GM21528 (cell line): ENCODE measurements around the gene MROH9.
"Not testable (repeated sequence)": the region's sequence is repeated elsewhere in the genome, so short reads cannot be mapped to it uniquely, and the experiment has no call there.

Experiments used
- ATAC-seq: cut with Tn5 transposase; IDR thresholded peaks from one replicate; pipeline ENCODE4 v1.9.1; 2021; ENCODE audit warnings: mild to moderate bottlenecking, moderate library complexity; ENCODE audit not compliant: unreplicated experiment, low FRiP score

The MROH9 gene, protein sequence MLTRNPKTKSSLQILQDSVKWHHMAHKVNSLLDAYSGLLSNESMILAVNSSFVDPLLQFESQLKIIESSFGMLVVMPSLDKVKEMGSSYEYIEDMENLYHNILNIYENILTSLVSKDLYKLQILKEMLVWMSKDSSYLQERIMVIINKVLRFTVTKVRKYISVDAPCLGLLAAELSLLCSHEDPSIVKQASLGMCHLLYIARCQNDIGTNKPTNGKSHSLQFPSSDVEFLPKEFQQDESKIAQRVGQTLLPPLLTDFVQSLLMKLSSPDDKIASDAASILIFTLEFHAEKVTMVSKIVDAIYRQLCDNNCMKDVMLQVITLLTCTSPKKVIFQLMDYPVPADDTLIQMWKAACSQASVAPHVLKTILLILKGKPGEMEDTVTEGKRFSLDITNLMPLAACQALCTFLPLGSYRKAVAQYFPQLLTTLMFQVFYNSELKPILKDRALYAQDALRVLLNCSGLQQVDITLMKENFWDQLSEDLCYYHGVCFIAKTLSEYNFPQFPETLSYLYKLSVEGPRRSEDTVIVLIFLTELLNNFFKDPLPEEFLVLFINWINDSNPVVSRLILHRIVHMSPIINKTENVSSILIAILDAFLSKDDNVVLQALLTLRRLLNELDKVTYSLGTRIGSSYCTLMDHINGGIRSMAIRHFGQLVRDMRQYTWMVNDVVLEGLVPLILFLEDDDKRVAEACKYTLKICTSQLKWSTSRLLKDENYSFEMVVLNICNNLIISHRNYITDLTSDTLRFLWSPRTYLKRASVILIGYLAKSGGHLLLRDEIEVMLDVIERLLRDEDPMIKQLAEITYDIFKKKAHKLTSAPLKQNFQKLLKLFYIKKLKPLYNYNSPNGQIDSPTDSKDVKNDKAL

DNA sequence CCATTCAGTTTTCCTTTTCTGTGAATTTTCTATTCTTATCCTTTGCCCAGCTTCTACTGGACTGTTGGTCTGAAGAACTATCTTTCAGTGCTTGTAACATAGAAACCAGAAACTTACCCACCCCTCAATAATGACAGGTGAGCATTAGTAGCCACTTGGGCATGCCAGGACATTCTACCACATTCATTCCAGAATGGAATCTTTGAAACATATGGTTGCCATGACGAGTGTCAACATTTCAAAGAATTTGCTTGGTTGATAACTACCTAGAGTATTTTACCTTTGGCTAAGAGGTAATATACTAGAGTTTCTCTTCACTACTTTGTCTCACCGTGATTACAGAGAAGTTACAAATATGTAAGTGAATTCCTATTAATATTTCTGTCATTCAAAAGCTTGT lies at the start of gene MROH9:
Gene MROH9 (plus strand): TSS at position 304 of the 400 bp plus-strand sequence. CDS start 10,023 bp downstream, outside the sequence.
- no peak for ATAC-seq

DNA sequence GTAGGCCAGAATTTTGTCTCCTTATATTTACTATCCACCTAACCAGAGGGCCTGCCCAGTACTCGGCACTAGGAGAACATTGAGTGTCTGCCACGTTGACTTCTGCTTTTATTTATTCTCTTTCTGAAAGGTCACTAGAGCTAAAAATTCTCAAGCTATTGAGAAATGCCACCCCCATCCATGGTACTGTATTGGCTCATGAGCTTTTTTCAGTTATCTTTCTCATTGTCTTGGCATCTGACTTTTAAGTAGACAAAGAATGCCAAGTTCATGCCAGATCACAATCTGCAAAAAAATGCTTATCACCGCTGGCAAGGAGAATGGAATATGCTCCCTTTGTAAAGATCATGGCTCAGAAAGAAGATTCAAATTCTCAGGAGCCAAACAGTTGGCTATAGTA lies 49.8 kb upstream of the MROH9 start:
- no peak for ATAC-seq

DNA sequence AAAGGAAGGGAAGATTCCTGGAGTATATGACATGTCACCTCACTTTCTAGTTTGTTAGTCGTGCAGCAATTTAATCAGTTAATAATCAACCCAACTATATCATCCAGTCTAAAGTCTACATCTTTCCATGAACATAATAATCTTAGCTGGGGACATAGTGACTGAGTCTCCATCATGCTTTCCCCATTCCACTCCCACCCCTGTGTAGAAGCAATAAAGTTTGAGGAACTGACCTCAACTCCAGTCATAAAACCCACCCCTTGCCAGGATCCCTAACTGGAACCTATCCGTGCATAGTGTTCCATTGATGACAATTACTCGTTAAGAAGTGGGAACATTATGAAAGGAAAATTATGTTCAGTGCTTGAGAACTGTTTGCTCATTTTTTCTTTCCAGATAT lies 48.9 kb upstream of the MROH9 start:
- no peak for ATAC-seq

DNA sequence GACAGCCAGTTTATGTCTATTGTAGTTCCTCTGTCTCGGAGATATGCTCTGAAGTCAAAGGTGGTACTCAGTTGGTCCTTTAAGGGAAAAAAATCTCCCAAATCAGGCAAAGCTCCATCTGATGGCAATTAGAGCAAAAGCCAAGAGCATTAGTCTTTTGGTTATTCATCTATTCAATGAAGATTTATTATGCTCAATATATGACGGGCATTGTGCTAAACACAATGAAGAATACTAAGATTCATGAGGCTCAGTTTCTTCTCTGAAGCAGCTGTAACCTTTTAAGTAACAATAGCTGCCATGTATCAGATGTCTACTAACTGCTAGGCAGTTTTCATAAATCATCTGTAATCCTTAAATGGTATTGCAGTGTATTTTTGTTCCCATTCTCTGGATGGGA lies 47.6 kb upstream of the MROH9 start:
- ATAC-seq = no peak

DNA sequence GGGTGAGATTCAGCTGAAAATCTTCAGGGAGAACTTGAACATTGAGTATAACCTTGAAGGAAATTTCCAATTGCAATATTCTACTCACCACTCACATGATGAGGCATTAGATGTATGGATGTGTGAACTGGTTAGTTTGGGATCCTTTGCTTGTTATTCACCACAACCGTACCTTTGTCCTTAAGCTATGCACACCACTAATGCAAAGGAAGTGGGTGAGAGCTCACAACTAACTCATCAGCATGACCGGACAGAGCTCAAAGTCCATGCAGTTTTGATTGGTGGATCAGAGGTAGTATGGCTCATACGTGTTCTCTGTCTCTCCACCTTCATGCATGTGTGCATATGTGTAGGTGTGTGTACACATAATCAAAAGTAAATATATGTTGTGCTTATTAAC lies 43.5 kb upstream of the MROH9 start:
- no peak for ATAC-seq

DNA sequence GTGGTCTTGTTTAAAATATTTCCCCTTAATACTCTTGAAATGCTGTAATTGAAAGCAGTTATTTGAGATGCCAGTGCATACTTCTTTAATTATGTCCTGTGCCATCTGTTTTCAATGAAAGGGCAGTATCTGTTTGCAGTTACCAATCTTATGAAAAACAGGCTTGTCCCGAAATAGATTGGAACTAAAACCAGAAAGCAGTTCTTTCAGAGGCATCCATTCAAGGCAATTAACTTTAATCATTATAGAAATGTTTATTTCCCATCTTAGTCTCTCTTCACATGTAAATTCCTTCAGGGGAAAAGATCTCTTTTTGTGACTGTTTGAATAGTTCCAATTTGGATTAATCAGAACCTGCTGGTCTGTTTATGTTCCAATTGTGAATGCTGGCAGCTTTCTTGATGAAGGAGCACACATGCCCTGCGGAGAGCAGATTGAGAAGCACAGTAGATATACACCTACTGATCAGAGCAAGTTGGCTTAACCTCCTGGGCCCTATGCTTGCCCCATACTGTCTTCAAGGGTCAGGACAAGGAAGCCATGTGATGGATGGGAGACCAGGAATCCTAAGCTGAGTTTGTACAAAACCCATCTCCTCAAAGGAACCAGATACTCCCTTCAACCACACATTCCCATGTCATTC lies 41.6 kb upstream of the MROH9 start:
- no peak for ATAC-seq

DNA sequence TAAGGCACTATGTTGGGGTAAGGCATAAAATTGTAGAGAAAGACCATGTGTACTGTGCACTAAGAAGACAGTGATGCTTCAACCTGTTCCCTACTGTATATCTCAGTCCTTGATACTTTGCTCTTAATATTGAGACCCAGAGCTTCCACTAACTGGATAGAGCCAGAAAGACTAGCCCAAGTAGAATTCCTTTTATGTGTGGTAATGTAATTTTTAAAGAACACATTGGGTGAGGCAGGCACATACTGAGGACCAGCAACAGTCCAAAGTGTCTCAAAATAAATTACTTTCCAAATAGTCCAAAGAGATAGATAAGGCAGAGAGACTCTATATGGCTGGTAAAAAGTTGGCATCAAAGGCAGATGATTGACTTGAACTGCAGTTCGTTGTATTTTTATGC lies 31.4 kb upstream of the MROH9 start:
- ATAC-seq = no peak

DNA sequence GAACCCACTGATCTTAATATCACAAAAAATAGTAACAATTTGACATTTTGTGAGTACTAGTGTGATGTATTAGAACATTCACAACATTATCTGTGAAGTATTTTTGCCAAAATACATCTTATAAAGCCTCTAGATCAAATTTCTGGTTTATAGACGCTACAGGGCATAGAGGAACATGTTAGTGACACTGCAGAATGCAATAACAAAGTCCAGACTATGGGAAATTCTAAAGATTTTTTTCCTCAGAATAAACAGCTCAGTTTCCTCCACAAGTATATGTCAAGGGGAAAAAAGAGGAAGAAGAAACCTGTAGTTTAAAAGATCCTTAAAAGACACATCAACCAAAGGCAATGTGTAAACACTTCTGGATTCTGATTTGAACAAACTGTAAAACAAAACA lies 26.4 kb upstream of the MROH9 start:
- no peak for ATAC-seq

DNA sequence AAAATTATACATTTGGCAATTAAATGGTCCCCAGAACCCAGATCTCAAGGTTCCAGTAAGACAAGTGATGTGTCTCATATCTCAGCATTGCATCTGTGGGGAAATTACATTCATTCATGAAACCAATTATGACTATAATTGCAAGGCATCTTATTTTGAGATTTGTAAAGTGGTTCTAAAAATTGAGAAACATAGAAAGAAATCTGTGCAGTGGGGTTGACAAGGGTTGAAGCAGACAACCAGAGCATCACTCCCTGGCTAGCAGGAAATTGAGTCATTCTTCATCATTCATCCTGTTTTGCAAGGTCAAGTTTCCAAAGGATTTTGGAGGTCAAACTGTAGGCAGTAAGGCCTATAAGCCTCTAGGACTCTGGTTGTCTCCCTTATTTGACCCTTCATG lies 25.1 kb upstream of the MROH9 start:
- no peak for ATAC-seq

DNA sequence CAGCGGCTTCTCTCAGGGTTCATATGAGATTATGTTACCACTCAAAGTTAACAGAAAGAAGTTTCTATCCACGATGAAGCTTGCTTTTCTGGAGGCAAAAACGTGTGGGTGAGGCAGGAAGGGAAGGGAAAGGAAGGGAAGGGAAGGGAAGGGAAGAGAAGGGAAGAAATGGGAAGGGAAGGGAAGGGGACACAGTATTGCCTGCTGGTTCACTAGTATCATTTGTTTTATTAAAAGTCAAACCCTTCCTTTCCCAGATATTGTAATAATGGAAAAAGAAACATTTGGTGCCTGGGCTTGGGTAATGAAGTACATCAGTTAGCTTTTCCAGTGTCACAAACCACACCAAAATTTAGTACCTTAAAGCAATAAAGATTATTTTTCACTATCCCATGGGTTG lies 18.0 kb upstream of the MROH9 start:
- no peak for ATAC-seq

DNA sequence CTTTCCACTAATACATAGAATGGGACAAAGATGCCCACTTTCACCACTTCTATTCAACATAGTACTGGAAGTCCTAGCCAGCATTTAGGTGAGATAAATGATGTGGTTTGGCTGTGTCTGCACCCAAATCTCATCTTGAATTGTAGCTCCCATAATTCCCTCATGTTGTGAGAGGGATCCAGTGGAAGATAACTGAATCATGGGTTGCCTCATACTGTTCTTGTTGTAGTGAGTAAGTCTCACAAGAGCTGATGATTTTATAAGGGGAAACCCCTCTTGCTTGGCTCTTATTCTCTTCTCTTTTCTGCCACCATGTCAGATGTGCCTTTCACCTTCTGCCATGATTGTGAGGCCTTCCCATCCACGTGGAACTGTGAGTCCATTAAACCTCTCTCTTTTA lies 10.7 kb upstream of the MROH9 start:
- ATAC-seq = not testable (repeated sequence)

DNA sequence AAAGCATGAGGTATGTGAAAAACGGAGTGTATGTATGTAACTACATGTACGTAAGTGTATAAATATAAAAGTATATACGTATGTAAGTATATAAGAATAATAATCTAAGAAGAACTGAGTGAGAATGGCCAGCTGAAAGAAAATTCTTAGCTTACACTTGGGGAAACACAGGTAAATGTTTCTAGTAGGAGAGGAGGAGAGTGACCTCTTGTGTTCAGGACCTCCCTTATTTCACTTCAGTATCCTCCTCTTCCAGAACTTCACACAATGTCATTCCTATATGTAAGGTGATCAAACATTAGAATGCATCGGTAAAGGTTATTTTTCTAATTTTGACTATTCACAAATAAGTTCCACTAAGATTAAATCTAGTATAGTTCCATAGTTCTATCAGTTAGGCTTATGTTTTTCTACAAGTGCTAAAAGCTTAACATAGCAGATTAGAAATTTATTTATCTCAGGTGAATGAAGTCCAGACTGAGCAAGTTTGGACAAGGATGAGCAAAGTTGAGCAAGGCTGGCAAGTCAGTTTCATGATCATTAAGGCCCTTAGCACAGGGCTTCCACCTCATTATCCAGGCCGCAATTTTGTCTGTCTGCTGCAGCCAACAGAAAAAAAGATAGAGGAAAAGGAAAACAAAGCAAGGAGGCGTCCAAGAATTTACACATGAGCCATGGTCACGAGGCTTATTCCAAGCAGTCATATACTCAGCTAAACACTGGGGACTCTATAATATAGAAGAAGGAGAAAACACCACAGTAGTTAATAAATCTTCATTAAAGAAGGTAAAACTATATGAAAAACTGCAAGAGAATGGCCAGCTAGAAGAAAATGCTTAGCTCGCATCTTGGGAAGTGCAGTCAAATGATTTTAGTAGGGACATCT lies 7.1 kb upstream of the MROH9 start:
- no peak for ATAC-seq

DNA sequence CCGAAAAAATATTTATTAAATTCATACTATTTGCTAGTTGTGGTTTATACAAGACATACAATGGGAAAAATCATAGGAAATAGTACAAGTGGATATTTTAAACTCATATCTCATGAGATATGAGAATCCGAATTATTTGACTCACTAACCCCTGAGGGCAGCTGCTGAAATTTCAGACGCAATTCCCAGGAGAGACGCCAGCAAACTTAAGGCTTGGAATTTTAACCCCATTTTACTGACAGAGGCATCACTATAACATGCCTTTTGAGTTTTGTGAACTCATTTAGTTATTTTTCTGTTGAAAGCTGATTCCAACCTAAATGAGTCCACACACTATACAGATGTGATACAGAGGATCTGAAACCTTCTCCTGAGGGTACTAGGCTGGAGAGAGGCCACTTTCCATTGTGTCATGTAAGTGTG lies 5.9 kb upstream of the MROH9 start:
- no peak for ATAC-seq

DNA sequence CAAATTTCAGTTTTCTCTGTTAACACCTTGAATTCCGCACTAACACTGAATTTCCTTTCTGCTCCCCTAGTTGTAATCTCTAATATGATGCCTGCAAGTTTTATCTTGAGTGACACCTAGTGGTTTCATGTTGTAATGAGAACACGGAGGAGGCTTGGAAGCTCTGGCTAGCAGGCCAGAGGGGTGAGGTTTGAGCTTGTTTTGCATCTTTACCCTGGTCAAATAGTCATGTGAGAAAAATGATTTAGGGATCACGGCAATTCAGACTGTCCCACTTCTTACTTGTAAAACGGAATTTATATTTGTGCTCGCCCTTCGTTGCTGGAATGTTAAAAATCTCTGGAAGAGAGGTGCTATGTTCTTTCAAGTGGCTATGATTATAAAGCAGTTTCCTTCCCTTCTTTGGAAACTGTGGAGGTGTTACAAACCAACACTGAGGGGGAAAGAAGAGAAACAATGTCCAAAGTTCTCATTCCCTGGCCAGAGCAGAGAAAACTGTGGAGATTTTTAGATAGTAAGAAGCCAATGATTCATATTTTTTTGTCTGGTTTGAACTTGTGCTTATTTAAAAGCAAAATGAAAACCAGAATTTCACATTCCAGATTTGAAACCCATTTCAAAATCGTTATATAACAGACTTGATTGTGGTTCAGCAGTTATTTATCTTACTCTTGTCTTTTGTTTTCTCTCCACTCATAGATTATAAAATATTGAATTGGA lies 5.3 kb upstream of the MROH9 start:
- no peak for ATAC-seq

DNA sequence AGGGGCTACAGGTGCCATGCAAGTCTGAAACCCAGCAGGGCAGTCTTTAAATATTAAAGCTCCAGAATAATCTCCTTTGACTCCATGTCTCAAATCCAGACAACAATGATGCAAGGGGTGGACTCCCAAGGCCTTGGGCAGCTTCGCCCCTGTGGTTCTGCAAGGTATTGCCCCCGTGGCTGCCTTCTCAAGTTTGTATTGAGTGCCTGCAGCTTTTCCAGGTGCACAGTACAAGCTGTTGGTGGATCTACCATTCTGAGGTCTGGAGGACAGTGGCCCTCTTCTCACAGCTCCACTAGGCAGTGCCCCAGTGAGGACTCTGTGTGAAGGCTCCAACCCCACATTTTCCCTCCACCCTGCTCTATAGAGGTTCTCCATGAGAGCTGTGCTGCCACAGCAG lies 3.7 kb upstream of the MROH9 start:
- ATAC-seq = no peak

DNA sequence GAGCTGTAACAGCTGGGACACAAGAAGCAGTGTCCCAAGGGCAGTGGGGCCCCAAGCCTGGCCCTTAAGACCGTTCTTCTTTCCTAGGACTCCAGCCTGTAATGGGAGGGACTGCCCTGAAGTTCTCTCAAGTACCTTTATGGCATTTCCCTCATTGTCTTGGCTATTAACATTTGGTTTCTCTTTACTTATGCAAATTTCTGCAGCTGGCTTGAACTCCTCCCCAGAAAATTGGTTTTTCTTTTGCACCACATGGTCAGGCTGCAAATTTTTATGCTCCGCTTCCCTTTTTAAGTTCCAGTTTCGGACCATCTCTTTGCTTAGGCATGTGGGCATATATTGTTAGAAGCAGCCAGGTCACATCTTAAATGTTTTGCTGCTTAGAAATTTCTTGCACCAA lies 3.1 kb upstream of the MROH9 start:
- ATAC-seq = no peak

DNA sequence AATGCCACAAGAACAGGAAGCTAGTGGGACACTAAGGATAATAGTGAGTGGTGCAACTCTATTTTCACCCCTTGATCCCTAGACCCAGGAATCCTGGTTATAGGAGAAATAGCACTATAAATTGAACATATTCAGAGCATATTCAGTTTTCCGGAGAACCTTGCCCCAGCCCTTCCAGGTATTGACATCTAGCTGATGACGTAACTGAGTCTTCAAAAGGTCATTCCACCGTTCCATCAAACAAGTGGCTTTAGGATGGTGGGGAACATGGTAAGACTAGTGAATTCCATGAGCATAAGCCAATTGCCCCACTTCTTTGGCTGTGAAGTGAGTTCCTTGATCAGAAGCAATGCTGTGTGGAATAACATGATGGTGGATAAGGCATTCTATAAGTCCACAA lies 2.9 kb downstream of the MROH9 start:
- no peak for ATAC-seq

DNA sequence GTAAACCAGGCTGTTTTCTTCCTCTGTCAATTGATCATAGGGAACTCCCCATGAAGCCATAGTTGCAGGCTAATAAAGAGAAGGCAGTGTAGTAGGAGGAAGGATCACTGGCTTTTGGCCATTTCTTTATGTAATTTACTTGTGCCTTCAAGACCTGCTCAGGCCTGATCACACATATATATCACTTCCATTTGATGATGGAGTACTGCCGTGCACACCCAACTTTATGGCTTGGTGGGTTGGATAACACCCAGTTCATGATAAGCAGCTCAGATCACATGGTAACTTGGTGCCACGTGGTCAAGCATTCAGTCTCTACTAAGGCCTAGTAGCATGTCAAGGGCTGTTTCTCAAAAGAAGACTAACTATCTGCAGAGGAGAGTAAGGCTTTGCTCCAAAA lies 4.1 kb downstream of the MROH9 start:
- ATAC-seq = no peak

DNA sequence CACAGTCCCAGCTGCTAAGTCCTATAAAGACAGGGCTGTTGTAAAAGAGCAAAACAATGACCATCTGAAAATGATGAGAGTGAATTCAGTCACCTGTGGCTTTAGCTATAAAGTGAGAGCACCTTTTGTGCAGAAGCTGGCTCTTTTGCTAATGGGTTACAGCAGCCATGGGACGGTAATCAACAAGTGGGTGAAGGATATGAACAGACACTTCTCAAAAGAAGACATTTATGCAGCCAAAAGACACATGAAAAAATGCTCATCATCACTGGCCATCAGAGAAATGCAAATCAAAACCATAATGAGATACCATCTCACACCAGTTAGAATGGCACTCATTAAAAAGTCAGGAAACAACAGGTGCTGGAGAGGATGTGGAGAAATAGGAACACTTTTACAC lies 16.4 kb downstream of the MROH9 start:
- ATAC-seq = not testable (repeated sequence)

DNA sequence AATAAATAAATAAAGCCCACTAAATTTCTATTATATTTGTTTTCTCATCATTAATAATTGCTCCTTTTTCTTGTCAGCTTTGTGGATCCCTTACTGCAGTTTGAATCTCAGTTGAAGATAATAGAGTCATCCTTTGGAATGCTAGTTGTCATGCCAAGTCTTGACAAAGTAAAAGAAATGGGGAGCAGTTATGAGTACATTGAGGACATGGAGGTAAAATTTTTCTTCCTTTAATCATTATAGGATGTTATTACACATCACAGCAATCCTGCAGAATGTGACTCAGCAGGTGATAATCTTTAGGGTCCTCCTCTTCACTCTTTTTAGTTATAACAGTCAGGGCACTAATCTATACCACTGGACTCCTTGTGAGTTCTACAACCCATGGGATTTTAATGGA lies 24.1 kb downstream of the MROH9 start:
- ATAC-seq = no peak
